ENCODE results near the gene COL5A1. TPM values are rescaled to one million over a fixed set of nuclear protein-coding genes. Genes with fewer than 3 reads are reported as not detected.

Gene COL5A1
- total and polyA plus RNA-seq, 11 donors: 7.6 to 91.3 (median 13.4) TPM

- Histone ChIP-seq H3K36me3 (no peaks in the 10 kb centered on the region), H3K27ac (no peak overlapping the region), H3K4me3 (no peak overlapping the region), H3K9me3 (no peaks in the 10 kb centered on the region), H3K4me1 (no peaks in the 10 kb centered on the region), H3K27me3 (no peaks in the 10 kb centered on the region)
- ATAC-seq (no peak), DNase-seq (peak in 2 of 5 donors; percentile 10 to 12)
- intact Hi-C loops (cut with DNase I): no loop called here
- TF ChIP-seq POLR2A (IDR thresholded peaks at IDR 0.05): no peak
- no peak for TF ChIP-seq CTCF (IDR thresholded peaks at IDR 0.05)
- 88 to 96% (median 93%) methylated on average over 10 of the region's 10 CpGs for WGBS, 4 donors
These were observed 9.7 kb upstream of the COL5A1 start for GRCh38 chr9:134631881-134632280.

- WGBS, 4 donors: 86 to 94% (median 92%) methylated on average over 9 of the region's 9 CpGs
These were observed 9.3 kb upstream of the COL5A1 start for GRCh38 chr9:134632329-134632728.

GRCh38 chr9:134633362-134634142, 8.1 kb upstream of the COL5A1 start:
- ATAC-seq (no peak), DNase-seq (peak in 2 of 5 donors; percentile 13 to 38)
- WGBS, 4 donors: 90 to 96% (median 93%) methylated on average over 14 to 16 of the region's 16 CpGs

More at GRCh38 chr9:134632329-134632728, 9.3 kb upstream of the COL5A1 start:
- H3K27me3 ChIP-seq: no peaks in the 10 kb centered on the region
- no peak for TF ChIP-seq CTCF (IDR thresholded peaks at IDR 0.05)
- no peak for TF ChIP-seq POLR2A (IDR thresholded peaks at IDR 0.05)
- DNase-seq (peak in 3 of 5 donors; percentile 4 to 38 (median 13)), ATAC-seq (no peak)
- H3K4me1 ChIP-seq: no peaks in the 10 kb centered on the region
- H3K36me3 ChIP-seq: no peaks in the 10 kb centered on the region
- H3K27ac ChIP-seq: no peak overlapping the region
- H3K4me3 ChIP-seq: no peak overlapping the region
- no peaks in the 10 kb centered on the region for H3K9me3 ChIP-seq
- intact Hi-C loops (cut with DNase I): no loop called here

More at GRCh38 chr9:134633362-134634142, 8.1 kb upstream of the COL5A1 start:
- Histone ChIP-seq H3K27ac (no peak overlapping the region), H3K4me3 (no peak overlapping the region), H3K4me1 (no peaks in the 10 kb centered on the region), H3K27me3 (no peaks in the 10 kb centered on the region), H3K36me3 (no peaks in the 10 kb centered on the region), H3K9me3 (no peaks in the 10 kb centered on the region)
- intact Hi-C loops (cut with DNase I): no loop called here
- no peak for TF ChIP-seq POLR2A (IDR thresholded peaks at IDR 0.05)
- no peak for TF ChIP-seq CTCF (IDR thresholded peaks at IDR 0.05)

All from heart left ventricle (tissue), 16 donors.